GM12874 (cell line): ENCODE results near the gene NTN3.

Experiments
- TF ChIP-seq, protein P1 (sequence below): IDR thresholded peaks from 2 replicates; pipeline ENCODE4 v1.5.1; 2011; ENCODE audit warnings: low read depth, mild to moderate bottlenecking, control low read depth, low read length, moderate library complexity; ENCODE audit not compliant: insufficient read depth

NTN3 gene

DNA sequence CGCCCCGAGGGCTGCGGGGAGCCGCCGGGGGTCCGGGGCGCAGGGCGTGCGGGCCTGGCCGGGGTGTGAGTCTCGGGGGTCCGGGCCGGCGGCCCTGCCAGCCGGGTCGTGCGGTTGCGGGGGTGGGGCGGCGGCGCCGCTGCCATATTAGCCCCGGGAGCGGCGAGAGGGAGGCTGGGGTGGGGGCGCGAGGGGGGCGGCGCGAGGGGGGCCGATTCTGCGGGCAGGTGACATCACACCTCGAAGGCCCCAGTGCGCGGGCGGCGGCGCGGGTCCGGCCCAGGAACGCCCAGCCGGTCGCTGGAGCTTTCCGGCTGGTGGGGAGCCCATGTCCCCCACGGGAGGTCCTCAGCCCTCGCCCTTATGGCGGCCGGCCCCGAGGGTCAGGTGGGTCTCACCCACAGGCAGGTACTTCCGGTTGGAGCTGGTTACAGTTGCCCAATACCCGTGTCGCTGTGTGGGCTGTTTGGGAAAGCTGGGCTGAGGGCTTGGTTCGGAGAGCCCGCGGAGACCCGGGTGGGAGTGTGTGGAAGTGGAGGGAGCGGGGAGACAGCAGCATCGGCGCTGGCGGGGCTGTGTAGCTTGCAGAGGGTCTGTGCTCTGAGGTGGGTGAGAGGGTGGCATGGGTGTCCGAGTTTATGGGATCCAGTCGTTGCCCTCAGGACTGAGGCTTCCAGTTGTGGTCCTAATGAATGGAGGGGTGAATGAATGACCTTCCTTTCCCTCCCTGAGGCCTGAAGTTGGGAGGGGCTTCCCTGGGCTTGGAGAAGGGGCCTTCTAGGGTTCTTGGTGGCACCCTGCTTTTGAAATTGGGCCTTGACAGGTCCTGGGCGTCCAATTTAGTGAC lies 43.5 kb downstream of the NTN3 start:
- TF ChIP-seq, protein P1, sequence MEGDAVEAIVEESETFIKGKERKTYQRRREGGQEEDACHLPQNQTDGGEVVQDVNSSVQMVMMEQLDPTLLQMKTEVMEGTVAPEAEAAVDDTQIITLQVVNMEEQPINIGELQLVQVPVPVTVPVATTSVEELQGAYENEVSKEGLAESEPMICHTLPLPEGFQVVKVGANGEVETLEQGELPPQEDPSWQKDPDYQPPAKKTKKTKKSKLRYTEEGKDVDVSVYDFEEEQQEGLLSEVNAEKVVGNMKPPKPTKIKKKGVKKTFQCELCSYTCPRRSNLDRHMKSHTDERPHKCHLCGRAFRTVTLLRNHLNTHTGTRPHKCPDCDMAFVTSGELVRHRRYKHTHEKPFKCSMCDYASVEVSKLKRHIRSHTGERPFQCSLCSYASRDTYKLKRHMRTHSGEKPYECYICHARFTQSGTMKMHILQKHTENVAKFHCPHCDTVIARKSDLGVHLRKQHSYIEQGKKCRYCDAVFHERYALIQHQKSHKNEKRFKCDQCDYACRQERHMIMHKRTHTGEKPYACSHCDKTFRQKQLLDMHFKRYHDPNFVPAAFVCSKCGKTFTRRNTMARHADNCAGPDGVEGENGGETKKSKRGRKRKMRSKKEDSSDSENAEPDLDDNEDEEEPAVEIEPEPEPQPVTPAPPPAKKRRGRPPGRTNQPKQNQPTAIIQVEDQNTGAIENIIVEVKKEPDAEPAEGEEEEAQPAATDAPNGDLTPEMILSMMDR, result no peak

DNA sequence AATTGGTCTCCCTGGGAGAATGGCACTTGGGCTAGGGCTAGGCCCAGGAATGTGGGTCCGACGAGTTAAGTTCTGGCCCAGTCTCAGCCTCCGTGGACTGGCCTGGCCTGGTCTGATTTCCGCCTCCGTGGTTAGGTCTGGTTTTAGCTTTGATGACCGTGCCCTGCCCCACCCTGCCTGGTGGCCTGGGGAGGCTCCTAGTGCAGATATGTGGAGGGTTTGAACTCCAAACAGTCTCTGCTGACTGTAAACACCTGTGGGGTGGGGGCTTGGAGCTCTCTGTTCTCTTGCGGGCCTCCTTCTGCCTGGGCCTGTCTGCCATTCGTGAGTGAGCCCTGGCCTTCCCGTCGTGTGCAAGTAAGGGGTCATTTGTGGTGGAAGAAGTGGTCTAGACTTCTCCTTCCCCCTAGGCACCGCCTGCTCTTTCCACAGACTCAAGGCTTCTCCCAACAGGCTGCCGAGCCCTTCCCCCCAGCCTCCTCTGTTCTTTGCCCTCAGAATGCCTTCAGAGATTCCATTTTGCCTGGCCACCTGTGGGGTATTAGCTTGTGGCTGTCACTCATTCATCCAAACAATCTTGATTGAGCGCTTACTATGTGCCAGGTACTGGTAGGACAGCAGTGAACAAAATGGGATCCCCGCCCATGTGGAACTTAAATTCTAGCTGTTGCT lies 44.2 kb downstream of the NTN3 start:
- TF ChIP-seq, protein P1, result no peak

DNA sequence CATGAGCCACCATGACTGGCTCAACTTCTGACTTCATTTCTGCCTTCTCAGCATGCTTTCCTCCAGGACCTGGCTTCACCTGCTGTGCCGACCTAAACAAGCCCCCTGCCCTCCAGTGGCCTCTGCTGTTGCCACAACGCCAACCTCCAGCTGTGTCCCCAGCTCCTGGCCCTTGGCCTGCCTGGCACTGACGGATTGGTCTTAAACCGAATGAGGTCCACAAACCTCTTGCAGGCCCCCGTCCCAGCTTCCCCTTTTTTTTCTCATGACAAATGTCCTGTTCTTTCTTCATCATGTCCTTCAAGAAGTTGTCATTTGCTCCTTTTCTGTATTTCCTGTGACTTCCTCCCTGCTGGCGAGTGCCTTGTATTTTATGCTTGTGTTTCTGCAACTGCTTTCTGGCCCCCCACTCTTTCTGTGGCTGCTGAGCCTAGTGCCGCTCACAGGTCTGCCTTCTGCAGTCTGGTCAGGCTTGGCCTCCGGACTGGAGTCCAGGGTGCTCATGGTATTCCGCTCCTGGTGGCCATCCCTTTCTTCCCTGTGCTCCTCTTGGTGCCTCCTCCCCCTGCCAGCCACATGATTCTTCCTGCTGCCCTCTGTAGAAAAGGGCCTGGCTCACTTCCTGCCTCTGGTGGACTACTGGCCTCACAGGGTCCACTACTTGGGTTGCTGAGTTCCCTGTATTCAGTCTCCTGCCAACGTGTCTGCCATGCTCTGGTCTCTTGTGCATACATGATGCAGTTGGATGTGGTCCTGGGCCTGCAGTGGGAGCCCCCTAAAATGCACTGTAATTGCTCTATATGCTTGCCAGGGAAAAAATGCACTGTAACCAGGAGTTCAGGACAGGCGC lies 45.5 kb downstream of the NTN3 start:
- TF ChIP-seq, protein P1, result no peak

GRCh38 chr16:2517954-2518605 lies 47.0 kb downstream of the NTN3 start:
- TF ChIP-seq, protein P1, result no peak

- TF ChIP-seq, protein P1, result no peak
These were observed 48.0 kb downstream of the NTN3 start for GRCh38 chr16:2518823-2519710.

DNA sequence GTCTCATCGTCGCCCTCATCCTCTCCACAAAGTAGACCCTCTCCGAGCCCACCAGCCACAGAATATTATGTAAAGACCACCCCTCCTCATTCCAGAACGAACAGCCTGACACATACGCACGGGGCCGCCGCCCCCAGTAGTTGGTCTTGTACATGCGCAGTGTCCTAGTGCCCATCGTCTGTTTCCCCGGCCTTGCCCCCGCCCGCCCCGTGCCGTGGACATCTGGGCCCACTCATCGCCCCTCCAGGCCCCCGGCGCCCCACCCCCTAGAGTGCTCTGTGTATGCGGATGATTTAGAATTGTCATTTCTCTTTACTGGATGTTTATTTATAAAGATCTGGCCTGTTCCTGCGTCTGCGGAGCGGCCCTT lies 48.6 kb downstream of the NTN3 start:
- TF ChIP-seq, protein P1, result no peak
